Endothelial cell of umbilical vein (primary cell): ENCODE results near the gene PAX3. TPM values are rescaled to one million over a fixed set of nuclear protein-coding genes. Genes with fewer than 3 reads are reported as not detected.

Experiments
- BruUV-seq: library from RNA; stranded (reverse); fragments of 400-500 nt; replicated peaks from 2 replicates; lab custom pipeline; 2021; lab: Mats Ljungman, UMichigan
- CTCF ChIA-PET: fragments of 300-600, 350-600 bp; sonication (Branson Sonifier 250); formaldehyde crosslinking; loops from one replicate; lab custom pipeline; 2021; ENCODE audit warnings: antibody characterized with exemption, inconsistent platforms; lab: Charles Lee
- POLR2A ChIA-PET: fragments of 300-600, 350-600 bp; sonication (Branson Sonifier 250); formaldehyde crosslinking; loops from one replicate; lab custom pipeline; 2021; ENCODE audit warnings: antibody characterized with exemption, inconsistent platforms; lab: Charles Lee
- DNase-seq: peaks from one replicate; pipeline ENCODE4 v3.0.0-alpha.2; 2011; ENCODE audit warnings: low read depth, low spot score
- FAIRE-seq: peaks from 2 replicates; lab custom pipeline; 2011; peaks lifted over from hg19 to GRCh38; lab: Jason Lieb, UNC
- H2AFZ ChIP-seq: 2 replicates; pipeline ENCODE4 v1.6.0; 2012; ENCODE audit warnings: low read depth, low read length, control low read depth, inconsistent platforms
- H3K27ac ChIP-seq: 2 replicates; pipeline ENCODE4 v1.5.1; 2011; ENCODE audit warnings: low read depth, mild to moderate bottlenecking, control low read depth, low read length, moderate library complexity; ENCODE audit not compliant: insufficient read depth
- H3K27me3 ChIP-seq, 2 experiments: 2 replicates each; pipeline versions ENCODE4 v1.6.0 to v1.6.1; 2011; ENCODE audit warnings: low read length in 2 of 2, mixed read lengths in 1 of 2; ENCODE audit not compliant: control insufficient read depth in 2 of 2, insufficient read depth in 2 of 2
- H3K36me3 ChIP-seq, 2 experiments: 2 replicates in 1 of 2; 3 replicates in 1 of 2; pipeline ENCODE4 v1.5.1; 2011; ENCODE audit warnings: low read length in 2 of 2, mild to moderate bottlenecking in 1 of 2, moderate library complexity in 1 of 2; ENCODE audit not compliant: control insufficient read depth in 2 of 2, insufficient read depth in 2 of 2; ENCODE audit errors: extremely low read depth in 1 of 2
- H3K4me1 ChIP-seq: 3 replicates; pipeline ENCODE4 v1.5.1; 2011; ENCODE audit warnings: mild to moderate bottlenecking, low read length; ENCODE audit not compliant: control insufficient read depth, insufficient read depth; ENCODE audit errors: extremely low read depth
- H3K4me2 ChIP-seq: 2 replicates; pipeline ENCODE4 v1.6.1; 2011; ENCODE audit warnings: low read length, control low read depth, mixed read lengths; ENCODE audit not compliant: insufficient read depth
- H3K4me3 ChIP-seq, 3 experiments: fragments of 200-600 bp in 1 of 3; sonication (generic), shearing (Covaris generic) in 1 of 3; replicated peaks in 1 of 3; 2 replicates each; pipeline ENCODE4 v1.5.1; 2011 to 2016; ENCODE audit warnings: control low read depth in 3 of 3, low read length in 3 of 3, mild to moderate bottlenecking in 2 of 3, inconsistent platforms in 1 of 3, low read depth in 1 of 3, moderate library complexity in 1 of 3; ENCODE audit not compliant: insufficient read depth in 1 of 3
- H3K79me2 ChIP-seq: 2 replicates; pipeline ENCODE4 v1.6.0; 2012; ENCODE audit warnings: low read length, inconsistent platforms; ENCODE audit not compliant: control insufficient read depth, insufficient read depth
- H3K9ac ChIP-seq: replicated peaks from 2 replicates; pipeline ENCODE3; 2011; ENCODE audit warnings: low read length, control low read depth; ENCODE audit not compliant: insufficient read depth; ENCODE audit errors: extremely low read depth
- H3K9me1 ChIP-seq: replicated peaks from 3 replicates; pipeline ENCODE4 v1.6.0; 2011; ENCODE audit warnings: mild to moderate bottlenecking, low read length; ENCODE audit not compliant: control insufficient read depth, insufficient read depth; ENCODE audit errors: extremely low read depth
- H3K9me3 ChIP-seq: replicated peaks from 2 replicates; pipeline ENCODE4 v1.5.1; 2012; ENCODE audit warnings: low read length, inconsistent platforms; ENCODE audit not compliant: control insufficient read depth, insufficient read depth
- H4K20me1 ChIP-seq: replicated peaks from 2 replicates; pipeline ENCODE3; 2011; ENCODE audit warnings: mild to moderate bottlenecking, low read length; ENCODE audit not compliant: control insufficient read depth, insufficient read depth; ENCODE audit errors: extremely low read depth
- CTCF ChIP-seq, 2 donors: IDR thresholded peaks; 1 replicate in 1 of 2; 2 replicates in 1 of 2; pipeline ENCODE4 v1.5.1; 2011; ENCODE audit warnings: low read length in 2 of 2, mild to moderate bottlenecking in 2 of 2, moderate library complexity in 2 of 2, control low read depth in 1 of 2, inconsistent platforms in 1 of 2, low read depth in 1 of 2; ENCODE audit not compliant: insufficient read depth in 1 of 2; ENCODE audit errors: extremely low read depth in 1 of 2
- EZH2 ChIP-seq: IDR thresholded peaks from 2 replicates; pipeline ENCODE4 v1.6.1; 2012; ENCODE audit warnings: borderline replicate concordance, low read depth, mild to moderate bottlenecking, moderate library complexity, low read length, inconsistent platforms; ENCODE audit not compliant: severe bottlenecking
- FOS ChIP-seq: IDR thresholded peaks from 2 replicates; pipeline ENCODE4 v1.6.1; 2011; ENCODE audit warnings: mild to moderate bottlenecking, low read length, moderate library complexity, borderline replicate concordance; ENCODE audit not compliant: insufficient read depth
- GATA2 ChIP-seq: IDR thresholded peaks from 2 replicates; pipeline ENCODE4 v1.7.0; 2011; ENCODE audit warnings: low read depth, mild to moderate bottlenecking, moderate library complexity, mixed read lengths, low read length; ENCODE audit not compliant: insufficient read length, insufficient read depth
- JUN ChIP-seq: IDR thresholded peaks from 2 replicates; pipeline ENCODE4 v1.6.1; 2011; ENCODE audit warnings: borderline replicate concordance, low read depth; ENCODE audit not compliant: insufficient read length, insufficient read depth
- MAX ChIP-seq: IDR thresholded peaks from 2 replicates; pipeline ENCODE4 v1.6.1; 2011; ENCODE audit not compliant: insufficient read depth, insufficient read length
- MYC ChIP-seq: IDR thresholded peaks from one replicate; pipeline ENCODE4 v1.6.1; 2011; ENCODE audit warnings: mild to moderate bottlenecking, low read depth, low read length
- POLR2A ChIP-seq: IDR thresholded peaks from 2 replicates; pipeline ENCODE4 v1.6.1; 2012; ENCODE audit warnings: low read depth, mild to moderate bottlenecking, control low read depth, low read length
- POLR2AphosphoS5 ChIP-seq: IDR thresholded peaks from 2 replicates; pipeline ENCODE4 v1.6.1; 2012; ENCODE audit warnings: low read depth, mild to moderate bottlenecking, control low read depth, low read length, moderate library complexity; ENCODE audit not compliant: insufficient read depth
- dilution Hi-C: fragments of 300-500 bp; cut with MboI; formaldehyde crosslinking; loops from one replicate; pipeline ENCODE4 v1.15.0; 2019; ENCODE audit warnings: low sequenced_read_pairs; ENCODE audit not compliant: extremely low pct_ligation_motif_present
- intact Hi-C: fragments of 100-400 bp; cut with micrococcal nuclease; formaldehyde crosslinking; loops from one replicate; pipeline ENCODE4 v1.10.0; 2022
- polyA plus RNA-seq, 4 experiments: library from polyadenylated mRNA; depleted of rRNA in 3 of 4; stranded (reverse) in 3 of 4; unstranded in 1 of 4; fragments of >200 nt; gene quantifications; 2 replicates each; pipeline versions ENCODE4 v1.2.1 to v1.2.3, GENCODE V29; 2011 to 2012; ENCODE audit warnings: missing spikeins in 1 of 4
- total RNA-seq: library from RNA; stranded (reverse); gene quantifications from 2 replicates; pipeline ENCODE4 v1.2.3, GENCODE V29; 2021

The PAX3 gene
- total and polyA plus RNA-seq, 2 donors (not counting 3 experiments of a cell fraction or from before 2014, with no cell fraction given), result not detected

GRCh38 chr2:222239945-222240675, 58.7 kb downstream of the PAX3 start:
- FAIRE-seq, result no peak

GRCh38 chr2:222239091-222239490, 59.7 kb downstream of the PAX3 start:
- no TSS peak for BruUV-seq
- dilution Hi-C loops, result no loop called here
- Histone ChIP-seq H3K9me3 (no peaks in the 10 kb centered on the region), H3K4me1 (no peaks in the 10 kb centered on the region), H3K4me3 (no peak overlapping the region), H3K36me3 (no peaks in the 10 kb centered on the region), H2AFZ (no peak overlapping the region), H3K4me2 (no peak overlapping the region), H3K27me3 (peaks cover 5 to 17% of the 10 kb centered on the region in 2 experiments), H3K9ac (no peak overlapping the region), H3K79me2 (no peaks in the 10 kb centered on the region), H3K27ac (no peak overlapping the region), H3K9me1 (no peaks in the 10 kb centered on the region), H4K20me1 (no peaks in the 10 kb centered on the region)
- TF ChIP-seq FOS (no peak), POLR2A (no peak), GATA2 (no peak), POLR2AphosphoS5 (no peak), CTCF (IDR thresholded peaks at IDR 0.05; ENCODE audit: extremely low read depth in 1 of 2, insufficient read depth in 1 of 2, low read depth in 1 of 2, low read length in 2 of 2) (no peak), JUN (no peak), MAX (no peak), MYC (no peak), EZH2 (no peak)
- no peak for FAIRE-seq
- DNase-seq, result no peak
- intact Hi-C loops, result no loop called here
- ChIA-PET POLR2A (interaction anchor here (0.6 kb wide), 1 partner anchor 147 kb away, joined by 3 read pairs; no protein-coding TSS in a partner anchor), CTCF (interaction anchor here (1.4 kb wide), 1 partner anchor 323 kb away, joined by 4 read pairs; no protein-coding TSS in a partner anchor)

More at GRCh38 chr2:222239945-222240675, 58.7 kb downstream of the PAX3 start:
- no peak for DNase-seq
- Histone ChIP-seq H3K9me1 (no peaks in the 10 kb centered on the region), H3K4me3 (no peak overlapping the region), H3K9me3 (no peaks in the 10 kb centered on the region), H3K27me3 (peaks cover 5 to 17% of the 10 kb centered on the region in 2 experiments), H3K4me2 (no peak overlapping the region), H3K79me2 (no peaks in the 10 kb centered on the region), H3K9ac (no peak overlapping the region), H3K27ac (no peak overlapping the region), H4K20me1 (no peaks in the 10 kb centered on the region), H2AFZ (no peak overlapping the region), H3K36me3 (no peaks in the 10 kb centered on the region), H3K4me1 (no peaks in the 10 kb centered on the region)
- intact Hi-C loops (no loop called here), dilution Hi-C loops (no loop called here)
- ChIA-PET CTCF (interaction anchor here (1.4 kb wide), 1 partner anchor 322 kb away, joined by 4 read pairs; no protein-coding TSS in a partner anchor), POLR2A (no interaction called here)
- BruUV-seq, result no TSS peak
- no peak for TF ChIP-seq JUN
- TF ChIP-seq EZH2, result no peak
- TF ChIP-seq POLR2AphosphoS5, result no peak
- TF ChIP-seq MAX, result no peak
- TF ChIP-seq POLR2A, result no peak
- TF ChIP-seq MYC, result no peak
- no peak for TF ChIP-seq GATA2
- TF ChIP-seq FOS, result no peak
